GM23338 (cell line): ENCODE results near the gene LACRT. TPM values are rescaled to one million over a fixed set of nuclear protein-coding genes. Genes with fewer than 3 reads are reported as not detected.

Experiments
- ATAC-seq: fragments of 200-7000 bp; cut with Tn5 transposase; 3 replicates; pipeline ENCODE4 v1.9.1; 2020
- DNase-seq: peaks from one replicate; pipeline ENCODE4 v3.0.0-alpha.2; 2015; ENCODE audit warnings: low spot score
- H2AFZ ChIP-seq: fragments of 200-600 bp; sonication (generic); 2 replicates; pipeline ENCODE4 v1.8.0; 2016; ENCODE audit warnings: antibody characterized with exemption, mild to moderate bottlenecking, moderate library complexity
- H3F3A ChIP-seq: fragments of 200-600 bp; sonication (generic); replicated peaks from 2 replicates; pipeline ENCODE4 v1.8.0; 2017; ENCODE audit warnings: antibody characterized with exemption, mixed run types, low read depth
- H3K27ac ChIP-seq: fragments of 200-600 bp; sonication (generic); 2 replicates; pipeline ENCODE4 v1.6.1; 2016; ENCODE audit warnings: low read depth
- H3K27me3 ChIP-seq: fragments of 200-600 bp; sonication (generic); 2 replicates; pipeline ENCODE4 v1.8.0; 2016; ENCODE audit warnings: mild to moderate bottlenecking, mixed run types, moderate library complexity; ENCODE audit not compliant: insufficient read depth
- H3K36me3 ChIP-seq: fragments of 200-600 bp; sonication (generic); 2 replicates; pipeline ENCODE4 v1.8.0; 2016; ENCODE audit warnings: mild to moderate bottlenecking; ENCODE audit not compliant: insufficient read depth
- H3K4me1 ChIP-seq: fragments of 200-600 bp; sonication (generic); 2 replicates; pipeline ENCODE4 v1.8.0; 2016; ENCODE audit warnings: mild to moderate bottlenecking, moderate library complexity; ENCODE audit not compliant: insufficient read depth
- H3K4me2 ChIP-seq: fragments of 200-600 bp; sonication (generic); 2 replicates; pipeline ENCODE4 v1.7.1; 2017; ENCODE audit warnings: mixed run types
- H3K4me3 ChIP-seq: fragments of 200-600 bp; sonication (generic); 2 replicates; pipeline ENCODE4 v1.6.1; 2016; ENCODE audit warnings: mixed run types
- H3K79me2 ChIP-seq: fragments of 200-600 bp; sonication (generic); replicated peaks from 2 replicates; pipeline ENCODE4 v1.8.0; 2017; ENCODE audit warnings: mild to moderate bottlenecking; ENCODE audit not compliant: insufficient read depth
- H3K9me2 ChIP-seq: fragments of 200-600 bp; sonication (generic); 2 replicates; pipeline ENCODE4 v1.8.0; 2017; ENCODE audit not compliant: insufficient read depth
- H4K20me1 ChIP-seq: fragments of 200-600 bp; sonication (generic); replicated peaks from 2 replicates; pipeline ENCODE4 v1.8.0; 2017; ENCODE audit warnings: mild to moderate bottlenecking; ENCODE audit not compliant: insufficient read depth
- H3K27ac Mint-ChIP-seq: 2 replicates; pipeline ENCODE4 v1.8.0; 2020; ENCODE audit warnings: inconsistent platforms, mild to moderate bottlenecking, moderate library complexity, mixed read lengths
- H3K27me3 Mint-ChIP-seq: 3 replicates; pipeline ENCODE4 v1.8.0; 2022; ENCODE audit warnings: low read depth, mild to moderate bottlenecking, moderate library complexity, mixed read lengths, inconsistent platforms; ENCODE audit not compliant: insufficient read depth, poor library complexity
- H3K36me3 Mint-ChIP-seq: 3 replicates; pipeline ENCODE4 v1.8.0; 2021; ENCODE audit warnings: low read depth, mild to moderate bottlenecking, inconsistent platforms, moderate library complexity, mixed read lengths
- H3K4me1 Mint-ChIP-seq: 3 replicates; pipeline ENCODE4 v1.8.0; 2020; ENCODE audit warnings: mild to moderate bottlenecking, inconsistent platforms, mixed read lengths
- H3K4me3 Mint-ChIP-seq: 3 replicates; pipeline ENCODE4 v1.8.0; 2021; ENCODE audit warnings: moderate library complexity, mild to moderate bottlenecking, inconsistent platforms, mixed read lengths
- H3K9me3 Mint-ChIP-seq: 3 replicates; pipeline ENCODE4 v1.8.0; 2020; ENCODE audit warnings: moderate library complexity, mild to moderate bottlenecking, inconsistent platforms, mixed read lengths
- CREB1 ChIP-seq: fragments of 250-450 bp; sonication (Bioruptor Pico); IDR thresholded peaks from 2 replicates; pipeline ENCODE4 v1.5.0; 2020; ENCODE audit warnings: low read depth, mild to moderate bottlenecking, moderate library complexity
- ETS1 ChIP-seq: IDR thresholded peaks from 2 replicates; pipeline ENCODE4 v1.6.1; 2016; ENCODE audit warnings: antibody characterized with exemption
- EZH2 ChIP-seq: fragments of 200-600 bp; sonication (generic); IDR thresholded peaks from one replicate; pipeline ENCODE4 v1.8.0; 2017; ENCODE audit warnings: antibody characterized with exemption, mild to moderate bottlenecking, low read depth; ENCODE audit not compliant: unreplicated experiment
- JUNB ChIP-seq: IDR thresholded peaks from one replicate; pipeline ENCODE4 v1.6.1; 2016; ENCODE audit warnings: antibody characterized with exemption; ENCODE audit not compliant: unreplicated experiment
- NANOG ChIP-seq: IDR thresholded peaks from 2 replicates; pipeline ENCODE4 v1.6.1; 2016; ENCODE audit warnings: antibody characterized with exemption, borderline replicate concordance
- STAT1 ChIP-seq: IDR thresholded peaks from one replicate; pipeline ENCODE4 v1.6.1; 2016; ENCODE audit warnings: antibody characterized with exemption; ENCODE audit not compliant: unreplicated experiment
- ZNF114 ChIP-seq: fragments of 250-450 bp; sonication (Bioruptor Pico); IDR thresholded peaks from 2 replicates; pipeline ENCODE4 v1.5.0; 2020; ENCODE audit warnings: mild to moderate bottlenecking, moderate library complexity
- ZNF331 ChIP-seq: fragments of 250-450 bp; sonication (Bioruptor Pico); IDR thresholded peaks from 2 replicates; pipeline ENCODE4 v1.5.0; 2020; ENCODE audit warnings: low read depth, mild to moderate bottlenecking, moderate library complexity
- ZNF462 ChIP-seq: fragments of 250-450 bp; sonication (Bioruptor Pico); IDR thresholded peaks from 2 replicates; pipeline ENCODE4 v1.5.0; 2020; ENCODE audit warnings: mild to moderate bottlenecking, moderate library complexity
- polyA plus RNA-seq: library from polyadenylated mRNA; unstranded; fragments of >200 nt; fragmentation: Nextera tagmentation; extraction: Ambion mirVana; gene quantifications from 2 replicates; pipeline ENCODE4 v1.2.1, GENCODE V29; 2016
- total RNA-seq: library from RNA; depleted of rRNA; stranded (reverse); fragments of >200 nt; shearing (Covaris generic); gene quantifications from 2 replicates; pipeline ENCODE4 v1.2.3, GENCODE V29; 2014
- TF ChIP-seq, protein P1 (sequence below): IDR thresholded peaks from one replicate; pipeline ENCODE4 v1.6.1; 2018; ENCODE audit warnings: antibody characterized with exemption; ENCODE audit not compliant: unreplicated experiment
- TF ChIP-seq, protein P2 (sequence below), 2 experiments: fragments of 200-600 bp in 1 of 2; sonication (generic) in 1 of 2; conservative IDR thresholded peaks; 2 replicates each; pipeline versions ENCODE4 v1.5.1 to v1.6.1; 2016 to 2017; ENCODE audit warnings: antibody characterized with exemption in 2 of 2, low read depth in 2 of 2, mild to moderate bottlenecking in 2 of 2, moderate library complexity in 1 of 2

The LACRT gene
- total and polyA plus RNA-seq, 2 experiments from 2014 or later = not detected

DNA sequence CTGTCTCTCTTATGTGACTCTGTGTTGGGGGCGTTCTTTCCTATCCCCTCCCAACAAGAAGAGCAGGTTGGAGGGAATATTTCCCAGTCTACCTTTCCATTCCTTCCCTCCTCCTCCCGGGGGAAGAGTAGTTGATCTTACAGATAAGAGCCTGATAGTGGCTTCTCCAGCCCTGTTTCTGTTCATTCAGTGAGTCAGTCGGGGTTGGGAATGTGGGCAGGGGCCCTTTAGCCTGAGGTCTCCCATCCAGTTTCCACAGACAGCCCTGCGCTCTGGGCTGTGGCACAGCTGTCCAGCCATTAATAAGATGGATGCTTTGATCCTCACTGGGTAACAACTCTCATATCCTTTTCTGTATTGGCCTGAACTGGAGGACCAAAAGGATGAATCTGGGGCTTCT is 28.1 kb downstream of the LACRT start:
- TF ChIP-seq ETS1 (no peak), EZH2 (no peak), NANOG (no peak), JUNB (no peak), ZNF114 (no peak), STAT1 (no peak), ZNF462 (CRISPR knock-in tag) (no peak), CREB1 (CRISPR knock-in tag) (no peak), ZNF331 (CRISPR knock-in tag) (no peak)
- TF ChIP-seq, protein P1, sequence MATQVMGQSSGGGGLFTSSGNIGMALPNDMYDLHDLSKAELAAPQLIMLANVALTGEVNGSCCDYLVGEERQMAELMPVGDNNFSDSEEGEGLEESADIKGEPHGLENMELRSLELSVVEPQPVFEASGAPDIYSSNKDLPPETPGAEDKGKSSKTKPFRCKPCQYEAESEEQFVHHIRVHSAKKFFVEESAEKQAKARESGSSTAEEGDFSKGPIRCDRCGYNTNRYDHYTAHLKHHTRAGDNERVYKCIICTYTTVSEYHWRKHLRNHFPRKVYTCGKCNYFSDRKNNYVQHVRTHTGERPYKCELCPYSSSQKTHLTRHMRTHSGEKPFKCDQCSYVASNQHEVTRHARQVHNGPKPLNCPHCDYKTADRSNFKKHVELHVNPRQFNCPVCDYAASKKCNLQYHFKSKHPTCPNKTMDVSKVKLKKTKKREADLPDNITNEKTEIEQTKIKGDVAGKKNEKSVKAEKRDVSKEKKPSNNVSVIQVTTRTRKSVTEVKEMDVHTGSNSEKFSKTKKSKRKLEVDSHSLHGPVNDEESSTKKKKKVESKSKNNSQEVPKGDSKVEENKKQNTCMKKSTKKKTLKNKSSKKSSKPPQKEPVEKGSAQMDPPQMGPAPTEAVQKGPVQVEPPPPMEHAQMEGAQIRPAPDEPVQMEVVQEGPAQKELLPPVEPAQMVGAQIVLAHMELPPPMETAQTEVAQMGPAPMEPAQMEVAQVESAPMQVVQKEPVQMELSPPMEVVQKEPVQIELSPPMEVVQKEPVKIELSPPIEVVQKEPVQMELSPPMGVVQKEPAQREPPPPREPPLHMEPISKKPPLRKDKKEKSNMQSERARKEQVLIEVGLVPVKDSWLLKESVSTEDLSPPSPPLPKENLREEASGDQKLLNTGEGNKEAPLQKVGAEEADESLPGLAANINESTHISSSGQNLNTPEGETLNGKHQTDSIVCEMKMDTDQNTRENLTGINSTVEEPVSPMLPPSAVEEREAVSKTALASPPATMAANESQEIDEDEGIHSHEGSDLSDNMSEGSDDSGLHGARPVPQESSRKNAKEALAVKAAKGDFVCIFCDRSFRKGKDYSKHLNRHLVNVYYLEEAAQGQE = no peak
- TF ChIP-seq, protein P2, sequence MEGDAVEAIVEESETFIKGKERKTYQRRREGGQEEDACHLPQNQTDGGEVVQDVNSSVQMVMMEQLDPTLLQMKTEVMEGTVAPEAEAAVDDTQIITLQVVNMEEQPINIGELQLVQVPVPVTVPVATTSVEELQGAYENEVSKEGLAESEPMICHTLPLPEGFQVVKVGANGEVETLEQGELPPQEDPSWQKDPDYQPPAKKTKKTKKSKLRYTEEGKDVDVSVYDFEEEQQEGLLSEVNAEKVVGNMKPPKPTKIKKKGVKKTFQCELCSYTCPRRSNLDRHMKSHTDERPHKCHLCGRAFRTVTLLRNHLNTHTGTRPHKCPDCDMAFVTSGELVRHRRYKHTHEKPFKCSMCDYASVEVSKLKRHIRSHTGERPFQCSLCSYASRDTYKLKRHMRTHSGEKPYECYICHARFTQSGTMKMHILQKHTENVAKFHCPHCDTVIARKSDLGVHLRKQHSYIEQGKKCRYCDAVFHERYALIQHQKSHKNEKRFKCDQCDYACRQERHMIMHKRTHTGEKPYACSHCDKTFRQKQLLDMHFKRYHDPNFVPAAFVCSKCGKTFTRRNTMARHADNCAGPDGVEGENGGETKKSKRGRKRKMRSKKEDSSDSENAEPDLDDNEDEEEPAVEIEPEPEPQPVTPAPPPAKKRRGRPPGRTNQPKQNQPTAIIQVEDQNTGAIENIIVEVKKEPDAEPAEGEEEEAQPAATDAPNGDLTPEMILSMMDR (conservative IDR thresholded peaks at IDR 0.05; ENCODE audit: low read depth in 2 of 2) = no peak
- ATAC-seq (no peak), DNase-seq (no peak)
- no peak overlapping the region for H3K27ac Mint-ChIP-seq
- Histone ChIP-seq H3K36me3 (no peaks in the 10 kb centered on the region), H2AFZ (no peak overlapping the region), H3K4me3 (no peak overlapping the region), H3K27me3 (peaks cover 18% of the 10 kb centered on the region), H3F3A (no peaks in the 10 kb centered on the region), H3K4me1 (no peaks in the 10 kb centered on the region), H3K4me2 (no peak overlapping the region), H3K9me2 (no peaks in the 10 kb centered on the region), H4K20me1 (no peaks in the 10 kb centered on the region), H3K79me2 (no peaks in the 10 kb centered on the region), H3K27ac (no peak overlapping the region)
- peaks cover 6% of the 10 kb centered on the region; the same call in 2 of the 3 replicates for H3K4me1 Mint-ChIP-seq
- H3K9me3 Mint-ChIP-seq = no peaks in the 10 kb centered on the region
- H3K27me3 Mint-ChIP-seq = peaks cover 2% of the 10 kb centered on the region
- H3K4me3 Mint-ChIP-seq = no peak overlapping the region
- no peaks in the 10 kb centered on the region for H3K36me3 Mint-ChIP-seq
